Neuronal stem cell (in vitro differentiated cells): Measurements from ENCODE around the gene LIMS1.

Experiments
- DNase-seq: peaks from one replicate; pipeline ENCODE4 v3.0.0-alpha.2; 2013; ENCODE audit warnings: low spot score
- H2AFZ ChIP-seq: one replicate; pipeline ENCODE4 v1.6.1; 2013; ENCODE audit warnings: mild to moderate bottlenecking, low read length, inconsistent platforms
- H2AK5ac ChIP-seq: 2 replicates; pipeline ENCODE4 v1.6.1; 2013; ENCODE audit warnings: low read depth, mild to moderate bottlenecking, inconsistent platforms, low read length, moderate library complexity, mixed read lengths
- H2BK120ac ChIP-seq: 2 replicates; pipeline ENCODE4 v1.6.1; 2013; ENCODE audit warnings: low read depth, mild to moderate bottlenecking, inconsistent platforms, low read length, moderate library complexity, mixed read lengths
- H2BK12ac ChIP-seq: one replicate; pipeline ENCODE4 v1.6.1; 2013; ENCODE audit warnings: low read length, inconsistent platforms
- H2BK15ac ChIP-seq: 2 replicates; pipeline ENCODE4 v1.6.1; 2013; ENCODE audit warnings: mild to moderate bottlenecking, low read length, inconsistent platforms, mixed read lengths
- H2BK5ac ChIP-seq: one replicate; pipeline ENCODE4 v1.6.1; 2013; ENCODE audit warnings: inconsistent platforms, mild to moderate bottlenecking, low read length, moderate library complexity
- H3K14ac ChIP-seq: one replicate; pipeline ENCODE4 v1.6.1; 2013; ENCODE audit warnings: low read length, inconsistent platforms
- H3K18ac ChIP-seq: 2 replicates; pipeline ENCODE4 v1.6.1; 2013; ENCODE audit warnings: low read length, inconsistent platforms
- H3K23ac ChIP-seq: 2 replicates; pipeline ENCODE4 v1.6.1; 2013; ENCODE audit warnings: low read depth, mild to moderate bottlenecking, mixed read lengths, low read length, inconsistent platforms; ENCODE audit not compliant: poor library complexity
- H3K27ac ChIP-seq: replicated peaks from 3 replicates; pipeline ENCODE4 v1.5.1; 2013; ENCODE audit warnings: low read length, inconsistent platforms
- H3K27me3 ChIP-seq, 3 experiments: 2 replicates each; pipeline ENCODE4 v1.6.1; 2013; ENCODE audit warnings: low read length in 3 of 3, mild to moderate bottlenecking in 2 of 3, inconsistent platforms in 1 of 3, low read depth in 1 of 3, mixed read lengths in 1 of 3, moderate library complexity in 1 of 3; ENCODE audit not compliant: control insufficient read depth in 3 of 3, insufficient read depth in 3 of 3
- H3K36me3 ChIP-seq, 2 donors: replicated peaks in 1 of 2; 2 replicates each; pipeline ENCODE4 v1.6.1; 2013; ENCODE audit warnings: low read length in 2 of 2; ENCODE audit not compliant: control insufficient read depth in 2 of 2, insufficient read depth in 2 of 2
- H3K4ac ChIP-seq: 2 replicates; pipeline ENCODE4 v1.6.1; 2013; ENCODE audit warnings: inconsistent platforms, mild to moderate bottlenecking, low read length, moderate library complexity
- H3K4me1 ChIP-seq, 2 donors: 1 replicate in 1 of 2; 2 replicates in 1 of 2; pipeline ENCODE4 v1.6.1; 2013; ENCODE audit warnings: low read length in 2 of 2, low read depth in 1 of 2; ENCODE audit not compliant: control insufficient read depth in 2 of 2, insufficient read depth in 1 of 2
- H3K4me2 ChIP-seq: one replicate; pipeline ENCODE4 v1.6.1; 2013; ENCODE audit warnings: mild to moderate bottlenecking, low read length, inconsistent platforms; ENCODE audit not compliant: insufficient read depth, poor library complexity, severe bottlenecking
- H3K4me3 ChIP-seq, 2 donors: 2 replicates each; pipeline ENCODE4 v1.5.1; 2013; ENCODE audit warnings: low read length in 2 of 2, mild to moderate bottlenecking in 2 of 2, inconsistent platforms in 1 of 2, moderate library complexity in 1 of 2
- H3K79me1 ChIP-seq: one replicate; pipeline ENCODE4 v1.6.1; 2013; ENCODE audit warnings: low read depth, mild to moderate bottlenecking, inconsistent platforms, low read length, moderate library complexity
- H3K9ac ChIP-seq: one replicate; pipeline ENCODE4 v1.6.1; 2013; ENCODE audit warnings: mild to moderate bottlenecking, low read depth, low read length, inconsistent platforms; ENCODE audit not compliant: poor library complexity
- H3K9me3 ChIP-seq, 2 donors: replicated peaks in 1 of 2; 2 replicates each; pipeline versions ENCODE3 to v1.6.1; 2013; ENCODE audit warnings: low read length in 2 of 2, mild to moderate bottlenecking in 2 of 2, inconsistent platforms in 1 of 2, low read depth in 1 of 2, mixed read lengths in 1 of 2, moderate library complexity in 1 of 2; ENCODE audit not compliant: control insufficient read depth in 2 of 2, insufficient read depth in 1 of 2
- H4K8ac ChIP-seq: one replicate; pipeline ENCODE4 v1.6.1; 2013; ENCODE audit warnings: low read depth, mild to moderate bottlenecking, inconsistent platforms, low read length, moderate library complexity
- H4K91ac ChIP-seq: one replicate; pipeline ENCODE4 v1.6.1; 2013; ENCODE audit warnings: low read length, low read depth, mild to moderate bottlenecking, inconsistent platforms; ENCODE audit not compliant: poor library complexity
- WGBS, 2 donors: extraction: QIAGEN DNeasy Blood & Tissue Kit; methylation state at CpG; one replicate each; pipeline ENCODE4 v1.1.7; 2013; ENCODE audit warnings: missing lambda C conversion rate in 2 of 2, mixed read lengths in 1 of 2; ENCODE audit not compliant: insufficient read length in 2 of 2, insufficient replicate concordance in 1 of 2; ENCODE audit errors: extremely low coverage in 2 of 2; 5-methylcytosine and 5-hydroxymethylcytosine counted together

LIMS1 gene

GRCh38 chr2:108534584-108535356 lies 500 bp downstream of the LIMS1 start:
- H3K36me3 ChIP-seq, result no peaks in the 10 kb centered on the region
- WGBS, 2 donors, result no CpG with 5 or more reads among the region's 57 CpGs
- no peak overlapping the region for H3K14ac ChIP-seq
- peak overlapping the region; percentile 69 to 90 for H3K4me3 ChIP-seq
- no peak overlapping the region for H4K91ac ChIP-seq
- H3K79me1 ChIP-seq, result no peaks in the 10 kb centered on the region
- no peak overlapping the region for H2BK5ac ChIP-seq
- H3K4me2 ChIP-seq, result peak overlapping the region; percentile 67
- no peak overlapping the region for H2BK120ac ChIP-seq
- peak overlapping the region; percentile 80 for H2AFZ ChIP-seq
- no peaks in the 10 kb centered on the region for H3K27me3 ChIP-seq
- peaks cover 3 to 18% of the 10 kb centered on the region in 2 donors for H3K4me1 ChIP-seq
- peak overlapping the region; percentile 90 for H3K18ac ChIP-seq
- H4K8ac ChIP-seq, result no peak overlapping the region
- H3K23ac ChIP-seq, result no peak overlapping the region
- no peak overlapping the region for H2AK5ac ChIP-seq
- no peaks in the 10 kb centered on the region for H3K9me3 ChIP-seq
- no peak overlapping the region for H3K27ac ChIP-seq
- peak overlapping the region; percentile 82 for H3K9ac ChIP-seq
- no peak overlapping the region for H3K4ac ChIP-seq
- peak; percentile 40 for DNase-seq
- peak overlapping the region; percentile 40 for H2BK15ac ChIP-seq
- H2BK12ac ChIP-seq, result no peak overlapping the region

- Histone ChIP-seq H3K14ac (no peak overlapping the region), H2BK15ac (no peak overlapping the region), H4K8ac (no peak overlapping the region), H3K18ac (no peak overlapping the region), H3K4me2 (peak overlapping the region; percentile 67), H3K4me1 (peaks cover 3 to 18% of the 10 kb centered on the region in 2 donors), H3K79me1 (no peaks in the 10 kb centered on the region), H3K27ac (no peak overlapping the region), H3K27me3 (no peaks in the 10 kb centered on the region), H3K23ac (no peak overlapping the region), H2BK120ac (no peak overlapping the region), H2AK5ac (no peak overlapping the region), H3K9ac (peak overlapping the region; percentile 39), H3K36me3 (no peaks in the 10 kb centered on the region), H3K4me3 (peak overlapping the region; percentile 69 to 90), H2BK5ac (no peak overlapping the region), H4K91ac (no peak overlapping the region), H2BK12ac (no peak overlapping the region), H3K4ac (no peak overlapping the region), H3K9me3 (no peaks in the 10 kb centered on the region), H2AFZ (no peak overlapping the region)
- WGBS, 2 donors, result no CpG with 5 or more reads among the region's 9 CpGs
- DNase-seq, result no peak
These were observed 1.0 kb downstream of the LIMS1 start for GRCh38 chr2:108535357-108535631.

- Histone ChIP-seq H3K79me1 (no peaks in the 10 kb centered on the region), H3K18ac (no peak overlapping the region), H2AFZ (no peak overlapping the region), H3K4me1 (peaks cover 3 to 20% of the 10 kb centered on the region in 2 donors), H2BK5ac (no peak overlapping the region), H3K23ac (no peak overlapping the region), H4K8ac (no peak overlapping the region), H3K27me3 (no peaks in the 10 kb centered on the region), H3K27ac (no peak overlapping the region), H3K9ac (no peak overlapping the region), H2BK15ac (no peak overlapping the region), H4K91ac (no peak overlapping the region), H2BK12ac (no peak overlapping the region), H2BK120ac (no peak overlapping the region), H3K4ac (no peak overlapping the region), H3K14ac (no peak overlapping the region), H3K36me3 (no peaks in the 10 kb centered on the region), H3K4me2 (no peak overlapping the region), H3K9me3 (no peaks in the 10 kb centered on the region), H3K4me3 (peak overlapping the region in 1 of 2 donors; percentile 69), H2AK5ac (no peak overlapping the region)
- no CpG with 5 or more reads among the region's 7 CpGs for WGBS, 2 donors
- no peak for DNase-seq
These were observed 2.0 kb downstream of the LIMS1 start for GRCh38 chr2:108536133-108536780.

GRCh38 chr2:108536911-108537310 lies 2.6 kb downstream of the LIMS1 start:
- no peak overlapping the region for H3K18ac ChIP-seq

More at GRCh38 chr2:108536911-108537310, 2.6 kb downstream of the LIMS1 start:
- Histone ChIP-seq H4K91ac (no peak overlapping the region), H3K9me3 (no peaks in the 10 kb centered on the region), H3K4me3 (no peak overlapping the region), H3K4me1 (peaks cover 3 to 24% of the 10 kb centered on the region in 2 donors), H3K23ac (no peak overlapping the region), H3K27ac (no peak overlapping the region), H2BK120ac (no peak overlapping the region), H3K79me1 (no peaks in the 10 kb centered on the region), H3K14ac (no peak overlapping the region), H2BK12ac (no peak overlapping the region), H3K4me2 (no peak overlapping the region), H2BK5ac (no peak overlapping the region), H3K4ac (no peak overlapping the region), H2BK15ac (no peak overlapping the region), H3K36me3 (no peaks in the 10 kb centered on the region), H2AK5ac (no peak overlapping the region), H2AFZ (no peak overlapping the region), H3K9ac (no peak overlapping the region), H4K8ac (no peak overlapping the region), H3K27me3 (no peaks in the 10 kb centered on the region)
- no CpG with 5 or more reads among the region's 5 CpGs for WGBS, 2 donors
- DNase-seq, result no peak
